Ascending aorta (tissue), 2 donors: Measurements from ENCODE around the gene XPO6. TPM values are rescaled to one million over a fixed set of nuclear protein-coding genes. Genes with fewer than 3 reads are reported as not detected.

Experiments used
- DNase-seq, 2 donors: peaks; one replicate each; pipeline ENCODE4 v3.0.0-alpha.2; 2019; ENCODE audit warnings: low spot score in 2 of 2
- H3K27ac ChIP-seq, 2 donors: fragments of 200-600 bp; sonication (generic); one replicate each; pipeline ENCODE4 v1.5.1; 2016 to 2017; ENCODE audit warnings: mild to moderate bottlenecking in 1 of 2
- H3K27me3 ChIP-seq: fragments of 200-600 bp; sonication (generic); one replicate; pipeline ENCODE4 v1.5.1; 2017
- H3K36me3 ChIP-seq, 2 donors: fragments of 200-600 bp; sonication (generic); one replicate each; pipeline ENCODE4 v1.5.1; 2016
- H3K4me1 ChIP-seq, 2 donors: fragments of 200-600 bp; sonication (generic); one replicate each; pipeline ENCODE4 v1.5.1; 2016 to 2017; ENCODE audit warnings: mild to moderate bottlenecking in 1 of 2
- H3K4me3 ChIP-seq, 2 donors: fragments of 200-600 bp; sonication (generic); one replicate each; pipeline ENCODE4 v1.5.1; 2016 to 2017; ENCODE audit warnings: mild to moderate bottlenecking in 1 of 2
- H3K9me3 ChIP-seq, 2 donors: fragments of 200-600 bp; sonication (generic); one replicate each; pipeline ENCODE4 v1.5.1; 2016
- intact Hi-C: fragments of 100-400 bp; cut with DNase I; formaldehyde crosslinking; loops from one replicate; pipeline ENCODE4 v1.15.1; 2023
- total RNA-seq: library from RNA; depleted of rRNA; stranded (reverse); fragments of >200 nt; gene quantifications from one replicate; pipeline ENCODE4 v1.1.0, GENCODE V29; 2016
- TF ChIP-seq, protein P1 (sequence below), 3 experiments: fragments of 200-600 bp in 2 of 3; fragments of 450-650 bp in 1 of 3; sonication (generic) in 2 of 3; IDR thresholded peaks; one replicate each; pipeline ENCODE4 v1.5.1; 2016 to 2019; ENCODE audit warnings: antibody characterized with exemption in 3 of 3, mild to moderate bottlenecking in 1 of 3, moderate library complexity in 1 of 3

Gene XPO6
- total RNA-seq, 1 donor from 2014 or later = 180 TPM

DNA sequence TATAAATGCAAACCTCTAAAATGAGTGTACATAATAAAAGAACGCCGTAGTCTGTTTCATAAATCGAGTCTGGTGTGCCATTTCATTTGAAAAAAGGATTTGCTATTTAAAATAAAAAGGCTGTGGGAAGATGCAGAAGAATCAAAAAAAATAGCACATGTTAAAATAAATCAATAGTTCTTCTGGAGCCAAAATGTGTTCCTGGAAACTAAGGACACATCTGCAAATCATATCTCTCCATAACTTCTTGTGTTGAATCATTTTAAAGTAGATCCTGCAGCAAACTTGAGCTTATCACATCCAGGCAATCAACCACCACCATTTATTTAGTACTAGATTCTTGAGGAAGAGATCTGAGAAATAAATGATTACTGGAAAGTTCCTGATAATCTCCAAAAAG lies 29.0 kb downstream of the XPO6 start:
- H3K36me3 ChIP-seq = peaks cover 0 to 4% of the 10 kb centered on the region in 2 donors
- H3K9me3 ChIP-seq = no peaks in the 10 kb centered on the region
- no peaks in the 10 kb centered on the region for H3K27me3 ChIP-seq
- intact Hi-C loops = no loop called here
- H3K4me3 ChIP-seq = no peak overlapping the region
- H3K27ac ChIP-seq = no peak overlapping the region
- TF ChIP-seq, protein P1, sequence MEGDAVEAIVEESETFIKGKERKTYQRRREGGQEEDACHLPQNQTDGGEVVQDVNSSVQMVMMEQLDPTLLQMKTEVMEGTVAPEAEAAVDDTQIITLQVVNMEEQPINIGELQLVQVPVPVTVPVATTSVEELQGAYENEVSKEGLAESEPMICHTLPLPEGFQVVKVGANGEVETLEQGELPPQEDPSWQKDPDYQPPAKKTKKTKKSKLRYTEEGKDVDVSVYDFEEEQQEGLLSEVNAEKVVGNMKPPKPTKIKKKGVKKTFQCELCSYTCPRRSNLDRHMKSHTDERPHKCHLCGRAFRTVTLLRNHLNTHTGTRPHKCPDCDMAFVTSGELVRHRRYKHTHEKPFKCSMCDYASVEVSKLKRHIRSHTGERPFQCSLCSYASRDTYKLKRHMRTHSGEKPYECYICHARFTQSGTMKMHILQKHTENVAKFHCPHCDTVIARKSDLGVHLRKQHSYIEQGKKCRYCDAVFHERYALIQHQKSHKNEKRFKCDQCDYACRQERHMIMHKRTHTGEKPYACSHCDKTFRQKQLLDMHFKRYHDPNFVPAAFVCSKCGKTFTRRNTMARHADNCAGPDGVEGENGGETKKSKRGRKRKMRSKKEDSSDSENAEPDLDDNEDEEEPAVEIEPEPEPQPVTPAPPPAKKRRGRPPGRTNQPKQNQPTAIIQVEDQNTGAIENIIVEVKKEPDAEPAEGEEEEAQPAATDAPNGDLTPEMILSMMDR (IDR thresholded peaks at IDR 0.05) = no peak
- peaks cover 5 to 20% of the 10 kb centered on the region in 2 donors for H3K4me1 ChIP-seq
- DNase-seq = no peak

- H3K36me3 ChIP-seq = peaks cover 0 to 9% of the 10 kb centered on the region in 2 donors
- peak overlapping the region in 1 of 2 donors; percentile 42 for H3K27ac ChIP-seq
- no peak for DNase-seq
- TF ChIP-seq, protein P1 (IDR thresholded peaks at IDR 0.05) = no peak
- H3K4me3 ChIP-seq = no peak overlapping the region
- H3K9me3 ChIP-seq = no peaks in the 10 kb centered on the region
- H3K27me3 ChIP-seq = no peaks in the 10 kb centered on the region
- intact Hi-C loops = no loop called here
- H3K4me1 ChIP-seq = peaks cover 5 to 20% of the 10 kb centered on the region in 2 donors
Measured at GRCh38 chr16:28182183-28182582, 29.6 kb downstream of the XPO6 start.

GRCh38 chr16:28181515-28181914 lies 30.2 kb downstream of the XPO6 start:
- Histone ChIP-seq H3K27me3 (no peaks in the 10 kb centered on the region), H3K4me3 (no peak overlapping the region), H3K27ac (peak overlapping the region; percentile 42 to 43), H3K36me3 (peaks cover 3 to 16% of the 10 kb centered on the region in 2 donors), H3K4me1 (peaks cover 5 to 20% of the 10 kb centered on the region in 2 donors), H3K9me3 (no peaks in the 10 kb centered on the region)
- peak in 1 of 2 donors; percentile 66 for DNase-seq
- intact Hi-C loops = no loop called here
- TF ChIP-seq, protein P1 (IDR thresholded peaks at IDR 0.05) = no peak

DNA sequence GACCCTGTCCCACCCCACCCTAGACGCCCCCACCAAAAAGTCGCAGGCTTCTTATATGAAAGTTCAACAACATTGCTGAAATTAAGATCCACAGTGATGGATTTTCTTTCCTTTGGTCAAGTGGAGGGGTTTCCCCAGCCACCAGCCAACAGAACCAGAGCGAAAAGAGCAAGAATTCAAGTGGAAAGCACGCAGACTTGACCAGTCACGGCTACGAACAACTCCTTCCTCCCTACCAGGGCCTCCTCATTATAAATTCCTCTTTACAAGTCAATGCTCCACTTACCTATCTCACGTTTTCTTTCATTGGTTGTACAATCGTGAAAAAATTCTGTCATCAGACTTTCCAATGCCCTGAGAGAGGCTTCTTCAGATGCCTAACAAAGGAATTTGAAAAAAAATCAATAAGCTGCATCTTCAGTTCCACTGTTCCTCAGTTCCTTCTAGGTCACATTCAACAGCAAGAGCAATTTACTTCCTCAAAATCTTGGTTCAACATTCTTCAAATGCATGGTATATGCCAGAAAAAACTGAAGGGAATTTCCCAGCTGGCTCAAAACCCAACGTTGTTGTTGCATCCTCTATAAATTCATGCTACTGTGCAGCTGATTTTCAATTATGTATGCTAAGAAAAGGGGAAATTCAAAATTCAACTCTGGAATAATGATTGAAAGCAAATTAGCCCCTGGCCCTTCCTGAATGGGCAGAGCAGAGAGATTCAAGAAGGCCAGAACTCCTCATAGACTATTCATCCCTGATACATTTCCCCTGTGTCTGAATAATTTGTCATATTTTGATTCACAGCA lies 30.9 kb downstream of the XPO6 start:
- H3K27me3 ChIP-seq = no peaks in the 10 kb centered on the region

DNA sequence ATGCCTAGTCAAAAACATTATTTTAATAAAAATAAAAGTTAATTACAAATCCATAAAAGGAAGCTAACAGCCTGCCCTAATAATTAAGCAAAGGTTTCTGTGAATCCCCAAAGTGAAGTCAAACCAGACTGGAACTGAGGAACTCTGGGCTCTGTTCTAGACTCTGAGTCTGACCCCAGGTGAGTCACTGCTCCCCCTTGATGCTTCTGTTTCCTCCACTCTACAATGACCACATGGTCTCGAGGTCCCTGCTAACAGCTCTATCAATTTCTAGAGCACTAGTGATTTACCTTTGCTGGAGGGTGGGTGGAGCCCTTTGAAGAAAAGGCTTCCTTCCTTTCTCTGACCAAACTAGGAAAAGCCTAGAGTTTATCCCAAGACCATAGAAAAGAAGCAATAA lies 32.4 kb downstream of the XPO6 start:
- no peak for DNase-seq
- Histone ChIP-seq H3K36me3 (peaks cover 17 to 32% of the 10 kb centered on the region in 2 donors), H3K27me3 (no peaks in the 10 kb centered on the region), H3K4me3 (no peak overlapping the region), H3K4me1 (peaks cover 5 to 20% of the 10 kb centered on the region in 2 donors), H3K9me3 (no peaks in the 10 kb centered on the region), H3K27ac (no peak overlapping the region)
- intact Hi-C loops = no loop called here
- TF ChIP-seq, protein P1 (IDR thresholded peaks at IDR 0.05) = no peak

More for the DNA sequence above, 30.9 kb downstream of the XPO6 start:
- TF ChIP-seq, protein P1 (IDR thresholded peaks at IDR 0.05) = no peak
- Histone ChIP-seq H3K4me3 (no peak overlapping the region), H3K36me3 (peaks cover 9 to 20% of the 10 kb centered on the region in 2 donors), H3K9me3 (no peaks in the 10 kb centered on the region), H3K27ac (no peak overlapping the region), H3K4me1 (peaks cover 5 to 20% of the 10 kb centered on the region in 2 donors)
- intact Hi-C loops = no loop called here
- no peak for DNase-seq
